Parathyroid adenoma (tissue), 2 donors: ENCODE results near the gene SKA1.
A peak's percentile ranks its signal among the peaks of the same experiment; 100 is the strongest.

Experiments
- H2AFZ ChIP-seq: fragments of 300-600 bp; sonication (generic); one replicate; pipeline ENCODE4 v1.7.0; 2017; ENCODE audit warnings: antibody characterized with exemption, mild to moderate bottlenecking
- H3K27ac ChIP-seq: fragments of 300-600 bp; sonication (generic); one replicate; pipeline ENCODE4 v1.7.0; 2017
- H3K27me3 ChIP-seq: fragments of 300-600 bp; sonication (generic); one replicate; pipeline ENCODE4 v1.7.0; 2017; ENCODE audit warnings: low read length; ENCODE audit not compliant: control insufficient read depth, insufficient read depth
- H3K36me3 ChIP-seq: fragments of 300-600 bp; sonication (generic); one replicate; pipeline ENCODE4 v1.7.0; 2017; ENCODE audit warnings: low read length; ENCODE audit not compliant: control insufficient read depth, insufficient read depth
- H3K4me1 ChIP-seq: fragments of 300-600 bp; sonication (generic); one replicate; pipeline ENCODE4 v1.7.0; 2017; ENCODE audit warnings: control low read depth
- H3K4me2 ChIP-seq: fragments of 300-600 bp; sonication (generic); one replicate; pipeline ENCODE4 v1.7.0; 2017; ENCODE audit warnings: low read length
- H3K4me3 ChIP-seq: fragments of 300-600 bp; sonication (generic); one replicate; pipeline ENCODE4 v1.7.0; 2017; ENCODE audit warnings: low read depth, low read length
- H3K79me2 ChIP-seq: fragments of 300-600 bp; sonication (generic); one replicate; pipeline ENCODE4 v1.7.0; 2017; ENCODE audit warnings: control low read depth
- H3K9ac ChIP-seq: fragments of 300-600 bp; sonication (generic); one replicate; pipeline ENCODE4 v1.7.0; 2017; ENCODE audit warnings: mild to moderate bottlenecking
- H3K9me3 ChIP-seq: fragments of 300-600 bp; sonication (generic); one replicate; pipeline ENCODE4 v1.7.0; 2017; ENCODE audit warnings: low read length; ENCODE audit not compliant: control insufficient read depth
- CTCF ChIP-seq: fragments of 300-600 bp; sonication (generic); IDR thresholded peaks from one replicate; pipeline ENCODE4 v1.7.0; 2017; ENCODE audit warnings: antibody characterized with exemption, mild to moderate bottlenecking
- donor health status: primary hyperparathyroidism.

SKA1 gene

GRCh38 chr18:50374753-50375391 lies at the start of gene SKA1:
Gene SKA1, plus strand, starts transcription at chr18:50375046. Its CDS starts 785 bp downstream, at chr18:50375831.
- H3K36me3 ChIP-seq = no peaks in the 10 kb centered on the region
- peaks cover 5% of the 10 kb centered on the region for H3K4me1 ChIP-seq
- no peak within 1 kb of the TSS for H3K9ac ChIP-seq
- H2AFZ ChIP-seq = peak within 1 kb of the TSS; percentile 98
- H3K27ac ChIP-seq = peak within 1 kb of the TSS; percentile 68
- H3K9me3 ChIP-seq = no peaks in the 10 kb centered on the region
- peak within 1 kb of the TSS; percentile 92 for H3K4me2 ChIP-seq
- peak within 1 kb of the TSS; percentile 57 for H3K4me3 ChIP-seq
- H3K79me2 ChIP-seq = no peaks in the 10 kb centered on the region
- TF ChIP-seq CTCF = no peak
- H3K27me3 ChIP-seq = no peaks in the 10 kb centered on the region

DNA sequence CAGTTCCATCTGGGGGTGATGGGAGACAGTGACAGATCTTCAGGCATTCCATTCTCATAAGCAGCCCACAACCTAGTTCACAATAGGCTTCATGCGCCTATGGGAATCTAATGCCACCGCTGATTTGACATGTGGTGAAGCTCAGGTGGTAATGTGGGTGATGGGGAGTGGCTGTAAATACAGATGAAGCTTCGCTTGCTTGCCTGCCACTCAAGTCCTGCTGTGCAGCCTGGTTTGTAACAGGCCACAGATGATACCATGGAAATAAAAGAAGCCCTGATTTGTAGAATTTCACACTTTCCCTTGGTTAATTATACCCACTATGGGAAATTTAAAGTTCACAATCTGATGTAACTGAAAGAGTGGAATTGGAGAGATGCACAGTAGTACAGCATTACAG lies 46.9 kb upstream of the SKA1 start:
- Histone ChIP-seq H3K9ac (no peak overlapping the region), H3K4me2 (no peak overlapping the region), H3K4me1 (peaks cover 27% of the 10 kb centered on the region), H3K27me3 (no peaks in the 10 kb centered on the region), H3K27ac (no peak overlapping the region), H2AFZ (no peak overlapping the region), H3K4me3 (no peak overlapping the region), H3K9me3 (no peaks in the 10 kb centered on the region), H3K79me2 (no peaks in the 10 kb centered on the region), H3K36me3 (no peaks in the 10 kb centered on the region)
- TF ChIP-seq CTCF = no peak

- no peak overlapping the region for H3K9ac ChIP-seq
- H2AFZ ChIP-seq = no peak overlapping the region
- H3K36me3 ChIP-seq = no peaks in the 10 kb centered on the region
- no peaks in the 10 kb centered on the region for H3K79me2 ChIP-seq
- H3K4me2 ChIP-seq = no peak overlapping the region
- no peaks in the 10 kb centered on the region for H3K27me3 ChIP-seq
- H3K4me1 ChIP-seq = peaks cover 23% of the 10 kb centered on the region
- no peaks in the 10 kb centered on the region for H3K9me3 ChIP-seq
- no peak overlapping the region for H3K27ac ChIP-seq
- no peak overlapping the region for H3K4me3 ChIP-seq
- TF ChIP-seq CTCF = no peak
Observed at GRCh38 chr18:50330176-50330575, 44.7 kb upstream of the SKA1 start.

- no peaks in the 10 kb centered on the region for H3K79me2 ChIP-seq
- no peaks in the 10 kb centered on the region for H3K27me3 ChIP-seq
- no peaks in the 10 kb centered on the region for H3K36me3 ChIP-seq
- TF ChIP-seq CTCF = no peak
- no peak overlapping the region for H3K4me2 ChIP-seq
- no peak overlapping the region for H3K4me3 ChIP-seq
- H3K9me3 ChIP-seq = no peaks in the 10 kb centered on the region
- H3K27ac ChIP-seq = peak overlapping the region; percentile 58
- H2AFZ ChIP-seq = peak overlapping the region; percentile 27
- H3K4me1 ChIP-seq = peaks cover 22% of the 10 kb centered on the region
- no peak overlapping the region for H3K9ac ChIP-seq
Observed at GRCh38 chr18:50331691-50332090, 43.2 kb upstream of the SKA1 start.

- Histone ChIP-seq H3K4me1 (peaks cover 20% of the 10 kb centered on the region), H3K36me3 (no peaks in the 10 kb centered on the region), H3K79me2 (no peaks in the 10 kb centered on the region), H2AFZ (no peak overlapping the region), H3K9ac (no peak overlapping the region), H3K4me2 (no peak overlapping the region), H3K9me3 (no peaks in the 10 kb centered on the region), H3K27ac (no peak overlapping the region), H3K27me3 (no peaks in the 10 kb centered on the region), H3K4me3 (no peak overlapping the region)
- no peak for TF ChIP-seq CTCF
Observed at GRCh38 chr18:50334546-50335152, 40.2 kb upstream of the SKA1 start.
